CD14-positive monocyte (primary cell): ENCODE data around the gene TMEM150C. TPM values are rescaled to one million over a fixed set of nuclear protein-coding genes. Genes with fewer than 3 reads are reported as not detected.

ENCODE experiments used
- DNase-seq, 3 donors: peaks; one replicate each; pipeline ENCODE4 v3.0.0-alpha.2; 2011 to 2022
- H2AFZ ChIP-seq: 2 replicates; pipeline ENCODE4 v1.6.0; 2012; ENCODE audit warnings: mild to moderate bottlenecking, low read depth, low read length, inconsistent platforms; ENCODE audit not compliant: insufficient read depth, poor library complexity, severe bottlenecking
- H3K27ac ChIP-seq, 2 donors: 1 replicate in 1 of 2; 2 replicates in 1 of 2; pipeline ENCODE4 v1.5.1; 2012 to 2013; ENCODE audit warnings: low read length in 2 of 2, control low read depth in 1 of 2, inconsistent platforms in 1 of 2, low read depth in 1 of 2, mild to moderate bottlenecking in 1 of 2
- H3K27me3 ChIP-seq, 2 donors: one replicate each; pipeline versions ENCODE4 v1.6.0 to v1.6.1; 2011 to 2013; ENCODE audit warnings: low read length in 2 of 2; ENCODE audit not compliant: control insufficient read depth in 2 of 2, insufficient read depth in 2 of 2
- H3K36me3 ChIP-seq, 2 donors: replicated peaks in 1 of 2; 1 replicate in 1 of 2; 2 replicates in 1 of 2; pipeline versions ENCODE4 v1.5.1 to v1.6.1; 2012 to 2013; ENCODE audit warnings: low read length in 2 of 2, control low read depth in 1 of 2, inconsistent platforms in 1 of 2, mild to moderate bottlenecking in 1 of 2; ENCODE audit not compliant: insufficient read depth in 2 of 2, control insufficient read depth in 1 of 2
- H3K4me1 ChIP-seq, 2 donors: 1 replicate in 1 of 2; 2 replicates in 1 of 2; pipeline versions ENCODE4 v1.5.1 to v1.6.1; 2012 to 2013; ENCODE audit warnings: low read length in 2 of 2, control low read depth in 1 of 2, inconsistent platforms in 1 of 2, mild to moderate bottlenecking in 1 of 2, moderate library complexity in 1 of 2; ENCODE audit not compliant: insufficient read depth in 2 of 2, control insufficient read depth in 1 of 2
- H3K4me2 ChIP-seq: replicated peaks from 2 replicates; pipeline ENCODE3; 2012; ENCODE audit warnings: low read length, moderate library complexity, mild to moderate bottlenecking; ENCODE audit not compliant: poor library complexity, severe bottlenecking; ENCODE audit errors: extremely low read depth
- H3K4me3 ChIP-seq, 3 experiments: fragments of 200-600 bp in 1 of 3; sonication (generic) in 1 of 3; replicated peaks in 1 of 3; 1 replicate in 2 of 3; 2 replicates in 1 of 3; pipeline ENCODE4 v1.5.1; 2011 to 2013; ENCODE audit warnings: low read length in 3 of 3, mild to moderate bottlenecking in 3 of 3, control low read depth in 2 of 3, low read depth in 2 of 3, inconsistent platforms in 1 of 3, moderate library complexity in 1 of 3
- H3K79me2 ChIP-seq: 2 replicates; pipeline ENCODE4 v1.6.0; 2012; ENCODE audit warnings: mild to moderate bottlenecking, control low read depth, inconsistent platforms, low read length, moderate library complexity; ENCODE audit not compliant: insufficient read depth
- H3K9ac ChIP-seq: 2 replicates; pipeline ENCODE4 v1.6.0; 2017; ENCODE audit warnings: low read length, mild to moderate bottlenecking; ENCODE audit not compliant: insufficient read depth, poor library complexity, severe bottlenecking
- H3K9me3 ChIP-seq, 2 donors: replicated peaks in 1 of 2; 1 replicate in 1 of 2; 2 replicates in 1 of 2; pipeline versions ENCODE4 v1.5.1 to v1.6.1; 2012 to 2013; ENCODE audit warnings: low read length in 2 of 2, control low read depth in 1 of 2; ENCODE audit not compliant: control insufficient read depth in 1 of 2, insufficient read depth in 1 of 2
- H4K20me1 ChIP-seq: 2 replicates; pipeline ENCODE4 v1.6.0; 2012; ENCODE audit warnings: mild to moderate bottlenecking, low read length, control low read depth, moderate library complexity; ENCODE audit not compliant: insufficient read depth
- H3K27ac Mint-ChIP-seq, 7 donors: one replicate each; pipeline ENCODE4 v1.8.0; 2020; ENCODE audit warnings: mild to moderate bottlenecking in 7 of 7, mixed read lengths in 7 of 7, moderate library complexity in 6 of 7, inconsistent platforms in 2 of 7
- H3K27me3 Mint-ChIP-seq, 3 donors: one replicate each; pipeline ENCODE4 v1.8.0; 2021 to 2022; ENCODE audit warnings: low read depth in 3 of 3, mild to moderate bottlenecking in 3 of 3, mixed read lengths in 3 of 3, moderate library complexity in 3 of 3, inconsistent platforms in 1 of 3
- H3K36me3 Mint-ChIP-seq, 2 donors: one replicate each; pipeline ENCODE4 v1.8.0; 2020; ENCODE audit warnings: mixed read lengths in 2 of 2, inconsistent platforms in 1 of 2, mild to moderate bottlenecking in 1 of 2
- H3K4me1 Mint-ChIP-seq: one replicate; pipeline ENCODE4 v1.8.0; 2020; ENCODE audit warnings: mild to moderate bottlenecking, mixed read lengths
- H3K4me3 Mint-ChIP-seq, 2 donors: one replicate each; pipeline ENCODE4 v1.8.0; 2020; ENCODE audit warnings: mild to moderate bottlenecking in 2 of 2, mixed read lengths in 2 of 2, moderate library complexity in 1 of 2
- H3K9me3 Mint-ChIP-seq, 7 donors: one replicate each; pipeline ENCODE4 v1.8.0; 2020 to 2022; ENCODE audit warnings: mixed read lengths in 7 of 7, mild to moderate bottlenecking in 6 of 7, moderate library complexity in 6 of 7, inconsistent platforms in 2 of 7
- WGBS: methylation state at CpG from one replicate; pipeline ENCODE4 v1.1.5; 2013; ENCODE audit warnings: missing lambda C conversion rate; ENCODE audit not compliant: insufficient coverage; 5-methylcytosine and 5-hydroxymethylcytosine counted together
- intact Hi-C, 2 donors: fragments of 100-400 bp; cut with micrococcal nuclease; formaldehyde crosslinking; loops; one replicate each; pipeline versions ENCODE4 v1.15.0 to v1.15.1; 2023
- polyA minus RNA-seq: library from RNA; depleted of rRNA, polyadenylated mRNA; stranded (reverse); fragments of >200 nt; gene quantifications from 2 replicates; pipeline ENCODE4 v1.2.3, GENCODE V29; 2012
- polyA plus RNA-seq, 3 donors: library from polyadenylated mRNA; depleted of rRNA in 1 of 3; unstranded in 2 of 3; stranded (reverse) in 1 of 3; fragments of 300-500 nt in 2 of 3; fragments of >200 nt in 1 of 3; fragmentation: Illumina TruSeq in 2 of 3; gene quantifications; 1 replicate in 2 of 3; 2 replicates in 1 of 3; pipeline ENCODE4 v1.2.3, GENCODE V29; 2012 to 2021
- total RNA-seq, 12 experiments: library from RNA in 1 of 12; stranded (reverse) in 1 of 12; fragments of 120-200 nt in 1 of 12; gene quantifications; one replicate each; pipeline ENCODE4 v1.2.4 and lab custom pipeline; 2013 to 2026; ENCODE audit warnings: mixed read lengths in 6 of 12, inconsistent platforms in 1 of 12
- TF ChIP-seq, protein P1 (sequence below): fragments of 200-600 bp; IDR thresholded peaks from one replicate; pipeline ENCODE4 v1.8.0; 2022; ENCODE audit warnings: antibody characterized with exemption, mild to moderate bottlenecking

TMEM150C gene
- total RNA-seq (2013) = 0.08 TPM
- not detected for polyA plus RNA-seq
- not detected in 2 replicates for polyA minus RNA-seq
- total RNA-seq (lab: John Stamatoyannopoulos, UW) = 0 to 1.9 (median 0.04) reads per million in 11 experiments

DNA sequence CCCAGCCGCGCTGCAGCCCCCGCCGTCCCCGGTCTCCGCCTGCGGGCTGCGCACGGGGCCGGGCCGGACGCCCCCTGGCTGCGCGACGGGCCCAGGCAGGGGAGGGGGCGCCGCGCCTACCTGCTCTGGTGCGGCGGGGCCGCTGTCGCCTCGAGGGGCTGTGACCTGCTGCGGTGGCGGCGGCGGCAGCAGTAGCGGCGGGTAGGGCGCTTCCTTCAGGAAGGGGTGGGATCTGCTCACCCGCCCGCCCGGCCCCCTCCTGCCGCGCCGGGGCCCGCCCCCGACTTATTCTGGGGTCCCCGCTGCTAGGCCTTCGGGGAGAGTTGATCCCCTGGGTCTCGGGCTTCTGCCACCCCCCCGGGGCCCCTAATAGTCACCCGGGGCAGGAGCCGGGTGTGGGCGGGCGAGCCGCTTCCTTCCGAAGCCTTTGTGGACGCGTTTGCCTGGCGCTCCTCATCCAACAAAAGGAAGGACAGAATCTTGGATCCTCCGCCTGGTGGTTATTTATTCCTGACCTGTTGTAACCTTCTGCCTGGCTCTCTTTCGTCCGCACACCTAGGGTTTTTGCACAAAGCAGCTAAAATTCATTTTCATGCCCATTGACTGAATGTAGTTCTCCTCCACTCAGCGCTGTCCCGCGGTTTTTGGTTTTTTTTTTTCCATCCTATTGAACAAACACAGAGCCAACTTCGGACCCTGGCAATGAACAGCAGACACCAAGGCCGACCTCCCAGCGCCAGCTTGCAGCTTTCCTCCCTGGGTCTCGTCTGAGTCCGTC is at the start of gene TMEM150C:
Gene TMEM150C (minus strand): TSS at position 203 of the 778 bp plus-strand sequence. CDS start 57,331 bp downstream, outside the sequence.
- Mint-ChIP-seq H3K4me1 (peaks cover 13% of the 10 kb centered on the region), H3K9me3 (peaks cover 0 to 14% (median 7%) of the 10 kb centered on the region in 7 donors), H3K4me3 (peak within 1 kb of the TSS; percentile 73 to 91), H3K27ac (peak within 1 kb of the TSS in 1 of 7 donors; percentile 26), H3K36me3 (peaks cover 5 to 13% of the 10 kb centered on the region in 2 donors), H3K27me3 (peaks cover 53 to 66% (median 59%) of the 10 kb centered on the region in 3 donors)
- peaks cover 34 to 44% of the 10 kb centered on the region in 2 donors for H3K27me3 ChIP-seq
- 4% methylated on average over 52 of the region's 62 CpGs for WGBS
- no peak for DNase-seq
- H3K27ac ChIP-seq = no peak within 1 kb of the TSS
- H3K4me3 ChIP-seq = peak within 1 kb of the TSS in 1 of 3 experiments; percentile 51
- TF ChIP-seq, protein P1, sequence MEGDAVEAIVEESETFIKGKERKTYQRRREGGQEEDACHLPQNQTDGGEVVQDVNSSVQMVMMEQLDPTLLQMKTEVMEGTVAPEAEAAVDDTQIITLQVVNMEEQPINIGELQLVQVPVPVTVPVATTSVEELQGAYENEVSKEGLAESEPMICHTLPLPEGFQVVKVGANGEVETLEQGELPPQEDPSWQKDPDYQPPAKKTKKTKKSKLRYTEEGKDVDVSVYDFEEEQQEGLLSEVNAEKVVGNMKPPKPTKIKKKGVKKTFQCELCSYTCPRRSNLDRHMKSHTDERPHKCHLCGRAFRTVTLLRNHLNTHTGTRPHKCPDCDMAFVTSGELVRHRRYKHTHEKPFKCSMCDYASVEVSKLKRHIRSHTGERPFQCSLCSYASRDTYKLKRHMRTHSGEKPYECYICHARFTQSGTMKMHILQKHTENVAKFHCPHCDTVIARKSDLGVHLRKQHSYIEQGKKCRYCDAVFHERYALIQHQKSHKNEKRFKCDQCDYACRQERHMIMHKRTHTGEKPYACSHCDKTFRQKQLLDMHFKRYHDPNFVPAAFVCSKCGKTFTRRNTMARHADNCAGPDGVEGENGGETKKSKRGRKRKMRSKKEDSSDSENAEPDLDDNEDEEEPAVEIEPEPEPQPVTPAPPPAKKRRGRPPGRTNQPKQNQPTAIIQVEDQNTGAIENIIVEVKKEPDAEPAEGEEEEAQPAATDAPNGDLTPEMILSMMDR = no peak
- H3K9ac ChIP-seq = no peak within 1 kb of the TSS
- H3K4me2 ChIP-seq = peak within 1 kb of the TSS; percentile 65
- no peaks in the 10 kb centered on the region for H4K20me1 ChIP-seq
- no peaks in the 10 kb centered on the region for H3K79me2 ChIP-seq
- H3K36me3 ChIP-seq = no peaks in the 10 kb centered on the region
- no peak within 1 kb of the TSS for H2AFZ ChIP-seq
- intact Hi-C loops = no loop called here
- H3K4me1 ChIP-seq = peaks cover 4 to 5% of the 10 kb centered on the region in 2 donors
- H3K9me3 ChIP-seq = peaks cover 0 to 9% of the 10 kb centered on the region in 2 donors

- H3K36me3 ChIP-seq = no peaks in the 10 kb centered on the region
- Mint-ChIP-seq H3K4me1 (no peaks in the 10 kb centered on the region), H3K4me3 (no peak overlapping the region), H3K9me3 (peaks cover 0 to 2% (median 0%) of the 10 kb centered on the region in 7 donors), H3K36me3 (no peaks in the 10 kb centered on the region), H3K27me3 (peaks cover 0 to 2% (median 0%) of the 10 kb centered on the region in 3 donors), H3K27ac (no peak overlapping the region)
- H3K4me3 ChIP-seq = no peak overlapping the region
- H3K27me3 ChIP-seq = no peaks in the 10 kb centered on the region
- no peak overlapping the region for H3K27ac ChIP-seq
- H3K9me3 ChIP-seq = no peaks in the 10 kb centered on the region
- H4K20me1 ChIP-seq = no peaks in the 10 kb centered on the region
- H3K4me1 ChIP-seq = no peaks in the 10 kb centered on the region
- H3K9ac ChIP-seq = no peak overlapping the region
- no CpG with 5 or more reads among the region's 4 CpGs for WGBS
- no peak overlapping the region for H3K4me2 ChIP-seq
- H3K79me2 ChIP-seq = no peaks in the 10 kb centered on the region
- DNase-seq = no peak
- H2AFZ ChIP-seq = no peak overlapping the region
- TF ChIP-seq, protein P1 = no peak
- intact Hi-C loops = no loop called here
Observed at GRCh38 chr4:82611527-82611926, 49.7 kb upstream of the TMEM150C start.
